Measurements from ENCODE around the gene HRH1.

GRCh38 chr3:11195201-11195600, 40.9 kb downstream of the HRH1 start:
- TF ChIP-seq CTCF (IDR thresholded peaks at IDR 0.05; ENCODE audit: extremely low read depth in 1 of 2, insufficient read depth in 1 of 2, low read depth in 1 of 2, low read length in 2 of 2) (no peak), EZH2 (IDR thresholded peaks at IDR 0.05; ENCODE audit: borderline replicate concordance, low read depth, low read length, severe bottlenecking) (no peak), POLR2AphosphoS5 (IDR thresholded peaks at IDR 0.05; ENCODE audit: insufficient read depth, low read depth, low read length) (no peak), POLR2A (IDR thresholded peaks at IDR 0.05; ENCODE audit: low read depth, low read length) (no peak)
